ENCODE results near the gene RPEL1.

Gene RPEL1

GRCh38 chr10:103198648-103199047 lies 47.0 kb upstream of the RPEL1 start:
- H2AFZ ChIP-seq (ENCODE audit: low read depth, low read length, severe bottlenecking): no peak overlapping the region
- no peak overlapping the region for H3K4me2 ChIP-seq (ENCODE audit: low read depth, low read length, poor library complexity, severe bottlenecking)
- no peak for TF ChIP-seq EZH2phosphoT487 (conservative IDR thresholded peaks at IDR 0.05; ENCODE audit: low read length)
- no peak for TF ChIP-seq CTCF (IDR thresholded peaks at IDR 0.05; ENCODE audit: insufficient read depth, low read length, poor library complexity, severe bottlenecking)
- no peaks in the 10 kb centered on the region for H3K27me3 ChIP-seq (ENCODE audit: low read length)
- H3K79me2 ChIP-seq (ENCODE audit: insufficient read depth, low read length): no peaks in the 10 kb centered on the region
- H3K9ac ChIP-seq (ENCODE audit: low read length): no peak overlapping the region
- no peaks in the 10 kb centered on the region for H3K36me3 ChIP-seq (ENCODE audit: low read length)
- no peaks in the 10 kb centered on the region for H4K20me1 ChIP-seq (ENCODE audit: low read depth, low read length)
- no peaks in the 10 kb centered on the region for H3F3A ChIP-seq (ENCODE audit: insufficient read depth)
- H3K27ac ChIP-seq (ENCODE audit: low read depth, low read length): no peak overlapping the region
- H3K9me3 ChIP-seq (ENCODE audit: insufficient read depth, low read length): no peaks in the 10 kb centered on the region
- no peak overlapping the region for H3K4me3 ChIP-seq (ENCODE audit: insufficient read depth, low read length, poor library complexity, severe bottlenecking)
- H3K9me2 ChIP-seq (replicated peaks; ENCODE audit: insufficient read depth, low read length): no peaks in the 10 kb centered on the region

GRCh38 chr10:103199488-103199887 lies 46.2 kb upstream of the RPEL1 start:
- Histone ChIP-seq H3K27ac (ENCODE audit: low read depth, low read length) (no peak overlapping the region), H4K20me1 (ENCODE audit: low read depth, low read length) (no peaks in the 10 kb centered on the region), H3K4me2 (ENCODE audit: low read depth, low read length, poor library complexity, severe bottlenecking) (no peak overlapping the region), H2AFZ (ENCODE audit: low read depth, low read length, severe bottlenecking) (no peak overlapping the region), H3K9ac (ENCODE audit: low read length) (no peak overlapping the region), H3K27me3 (ENCODE audit: low read length) (no peaks in the 10 kb centered on the region), H3K9me3 (ENCODE audit: insufficient read depth, low read length) (no peaks in the 10 kb centered on the region), H3K4me3 (ENCODE audit: insufficient read depth, low read length, poor library complexity, severe bottlenecking) (no peak overlapping the region), H3F3A (ENCODE audit: insufficient read depth) (no peaks in the 10 kb centered on the region), H3K79me2 (ENCODE audit: insufficient read depth, low read length) (no peaks in the 10 kb centered on the region), H3K9me2 (replicated peaks; ENCODE audit: insufficient read depth, low read length) (no peaks in the 10 kb centered on the region), H3K36me3 (ENCODE audit: low read length) (no peaks in the 10 kb centered on the region)
- TF ChIP-seq EZH2phosphoT487 (conservative IDR thresholded peaks at IDR 0.05; ENCODE audit: low read length) (no peak), CTCF (IDR thresholded peaks at IDR 0.05; ENCODE audit: insufficient read depth, low read length, poor library complexity, severe bottlenecking) (no peak)

GRCh38 chr10:103202319-103202718 lies 43.4 kb upstream of the RPEL1 start:
- Histone ChIP-seq H3K27ac (ENCODE audit: low read depth, low read length) (no peak overlapping the region), H3K9me2 (replicated peaks; ENCODE audit: insufficient read depth, low read length) (no peaks in the 10 kb centered on the region), H3K9ac (ENCODE audit: low read length) (no peak overlapping the region)

More at GRCh38 chr10:103202319-103202718, 43.4 kb upstream of the RPEL1 start:
- Histone ChIP-seq H3K27me3 (ENCODE audit: low read length) (no peaks in the 10 kb centered on the region), H3K9me3 (ENCODE audit: insufficient read depth, low read length) (no peaks in the 10 kb centered on the region), H3K79me2 (ENCODE audit: insufficient read depth, low read length) (no peaks in the 10 kb centered on the region), H3K36me3 (ENCODE audit: low read length) (no peaks in the 10 kb centered on the region), H3K4me2 (ENCODE audit: low read depth, low read length, poor library complexity, severe bottlenecking) (no peak overlapping the region), H3K4me3 (ENCODE audit: insufficient read depth, low read length, poor library complexity, severe bottlenecking) (no peak overlapping the region), H4K20me1 (ENCODE audit: low read depth, low read length) (no peaks in the 10 kb centered on the region), H3F3A (ENCODE audit: insufficient read depth) (no peaks in the 10 kb centered on the region), H2AFZ (ENCODE audit: low read depth, low read length, severe bottlenecking) (no peak overlapping the region)
- TF ChIP-seq EZH2phosphoT487 (conservative IDR thresholded peaks at IDR 0.05; ENCODE audit: low read length) (no peak), CTCF (IDR thresholded peaks at IDR 0.05; ENCODE audit: insufficient read depth, low read length, poor library complexity, severe bottlenecking) (no peak)
